K562 (cell line): ENCODE data around the gene BBC3. TPM values are rescaled to one million over a fixed set of nuclear protein-coding genes. Genes with fewer than 3 reads are reported as not detected.

ENCODE experiments used
- CEBPZ ChIP-seq: fragments of 150-350 bp; IDR thresholded peaks from 2 replicates; pipeline ENCODE4 v1.6.1; 2014; ENCODE audit warnings: low read depth, mild to moderate bottlenecking, low read length, borderline replicate concordance
- E4F1 ChIP-seq: fragments of 250-450 bp; sonication (Bioruptor Pico); IDR thresholded peaks from 2 replicates; pipeline ENCODE4 v1.5.0; 2021; ENCODE audit warnings: mild to moderate bottlenecking, borderline replicate concordance
- ETS2 ChIP-seq: IDR thresholded peaks from 2 replicates; pipeline ENCODE4 v1.6.1; 2016; ENCODE audit warnings: borderline replicate concordance, missing genetic modification characterization, mild to moderate bottlenecking, moderate library complexity, missing compliant biosample characterization; ENCODE audit not compliant: poor library complexity, severe bottlenecking
- IRF1 ChIP-seq: sonication (generic); formaldehyde crosslinking; IDR thresholded peaks from 2 replicates; pipeline ENCODE4 v1.8.0; 2022; ENCODE audit warnings: missing genetic modification reagents, mild to moderate bottlenecking, borderline replicate concordance
- MAZ ChIP-seq, 2 experiments: fragments of 450-650 bp in 1 of 2; sonication (generic) in 1 of 2; formaldehyde crosslinking; IDR thresholded peaks in 1 of 2; conservative IDR thresholded peaks in 1 of 2; 2 replicates each; pipeline versions ENCODE4 v1.4.0 to v1.5.0; 2020; ENCODE audit warnings: mild to moderate bottlenecking in 1 of 2, missing genetic modification reagents in 1 of 2
- MED1 ChIP-seq: sonication (generic); formaldehyde crosslinking; IDR thresholded peaks from 2 replicates; pipeline ENCODE4 v1.8.1; 2023; ENCODE audit warnings: missing genetic modification reagents, borderline replicate concordance
- POLR2G ChIP-seq: fragments of 200-400 bp; formaldehyde crosslinking; IDR thresholded peaks from 2 replicates; pipeline ENCODE4 v1.6.1; 2017; ENCODE audit warnings: low read depth, mild to moderate bottlenecking, antibody characterized with exemption, low read length, moderate library complexity
- SRSF3 ChIP-seq: fragments of 200-400 bp; formaldehyde crosslinking; IDR thresholded peaks from 2 replicates; pipeline ENCODE4 v1.6.1; 2016; ENCODE audit warnings: mild to moderate bottlenecking, low read length, moderate library complexity; ENCODE audit not compliant: insufficient read depth
- TRIM25 ChIP-seq: fragments of 450-650 bp; IDR thresholded peaks from 2 replicates; pipeline ENCODE4 v1.7.0; 2016; ENCODE audit warnings: borderline replicate concordance
- TSHZ1 ChIP-seq: fragments of 250-450 bp; sonication (Bioruptor Pico); IDR thresholded peaks from 2 replicates; pipeline ENCODE4 v1.4.0; 2020; ENCODE audit warnings: mild to moderate bottlenecking, moderate library complexity
- polyA plus RNA-seq, 8 experiments: library from polyadenylated mRNA; depleted of rRNA in 4 of 8; stranded (reverse) in 5 of 8; unstranded in 3 of 8; fragments of >200 nt; fragmentation: Nextera tagmentation in 2 of 8; fragmentation: Illumina TruSeq in 1 of 8; extraction: Ambion mirVana in 2 of 8; extraction: Trizol in 1 of 8; gene quantifications; 2 replicates each; pipeline versions ENCODE4 v1.2.1 to v1.2.3, GENCODE V29; 2011 to 2014; ENCODE audit warnings: inconsistent platforms in 1 of 8, missing spikeins in 1 of 8
- total RNA-seq, 7 experiments: library from RNA; depleted of rRNA in 6 of 7; stranded (reverse); fragments of >200 nt in 6 of 7; fragmentation: Illumina TruSeq in 2 of 7; extraction: Trizol in 2 of 7; gene quantifications; 2 replicates each; pipeline versions ENCODE4 v1.2.1 to v1.2.3, GENCODE V29; 2011 to 2021; ENCODE audit warnings: low replicate concordance in 1 of 7

BBC3 gene
- total and polyA plus RNA-seq, 9 of the 15 experiments (the other 6 are each of a cell fraction or from before 2014, with no cell fraction given), result 0.15 to 30.7 (median 4.8) TPM

- TF ChIP-seq CEBPZ (no peak), POLR2G (peak; percentile 71), TRIM25 (peak; percentile 73; the same call in 1 of the 2 replicates), E4F1 (CRISPR knock-in tag) (no peak), MAZ (CRISPR knock-in tag; conservative IDR thresholded peaks at IDR 0.05 in 1 of 2, IDR thresholded peaks at IDR 0.05 in 1 of 2) (peak; percentile 81 to 84; a peak in 3 of 4 replicates), SRSF3 (no peak), IRF1 (no peak), MED1 (CRISPR knock-in tag) (no peak), TSHZ1 (CRISPR knock-in tag) (no peak), ETS2 (no peak)
Measured at GRCh38 chr19:47240996-47241918, 10.3 kb upstream of the BBC3 start (continued).
